Suprapubic skin (tissue), 3 donors: Measurements from ENCODE around the gene SMYD3.

Experiments
- CTCF ChIP-seq, 2 donors: fragments of 200-600 bp in 1 of 2; fragments of 450-650 bp in 1 of 2; sonication (generic) in 1 of 2; IDR thresholded peaks; one replicate each; pipeline ENCODE4 v1.5.1; 2016 to 2019; ENCODE audit warnings: antibody characterized with exemption in 2 of 2, mild to moderate bottlenecking in 1 of 2, moderate library complexity in 1 of 2
- POLR2A ChIP-seq, 2 donors: fragments of 450-650 bp; IDR thresholded peaks; one replicate each; pipeline ENCODE4 v1.6.1; 2017; ENCODE audit warnings: antibody characterized with exemption in 2 of 2, mild to moderate bottlenecking in 2 of 2, moderate library complexity in 2 of 2

- TF ChIP-seq CTCF (IDR thresholded peaks at IDR 0.05) (no peak), POLR2A (IDR thresholded peaks at IDR 0.05) (no peak)
Measured at GRCh38 chr1:246000638-246001015, 506.5 kb downstream of the SMYD3 start.
